Measurements from ENCODE around the gene CIBAR2. TPM values are rescaled to one million over a fixed set of nuclear protein-coding genes. Genes with fewer than 3 reads are reported as not detected.

CIBAR2 gene
- total and polyA plus RNA-seq, 10 of the 15 experiments (the other 5 are each of a cell fraction or from before 2014, with no cell fraction given) = 0.05 to 0.16 (median 0.07) TPM; not detected in 7

- H3K79me2 ChIP-seq (ENCODE audit: control insufficient read depth, insufficient read depth, low read length) = no peaks in the 10 kb centered on the region
- RAD21 ChIA-PET (ENCODE audit: unreplicated experiment) = interaction anchor here (2.4 kb wide), 1 partner anchor 42 kb away, joined by 7 read pairs; no protein-coding TSS in a partner anchor
- intact Hi-C loops (cut with micrococcal nuclease; ENCODE audit: unreplicated experiment) (no loop called here), in situ Hi-C loops (cut with MboI) (no loop called here)
- H3K9ac ChIP-seq (ENCODE audit: control insufficient read depth, insufficient read depth, low read length) = no peak overlapping the region
- CTCF ChIA-PET = interaction anchor here (0.9 to 1.6 kb wide), 4 partner anchors 17 to 101 kb away, joined by 3 to 4 read pairs (median 4); no protein-coding TSS in a partner anchor
- no peaks in the 10 kb centered on the region for H3K36me3 ChIP-seq (ENCODE audit: control insufficient read depth in 2 of 2, insufficient read depth in 2 of 2, low read length in 1 of 2)
- H4K20me1 ChIP-seq (ENCODE audit: control insufficient read depth, insufficient read depth) = no peaks in the 10 kb centered on the region
- POLR2A ChIA-PET = interaction anchor here (1.0 kb wide), 1 partner anchor 15 kb away, joined by 3 read pairs; no protein-coding TSS in a partner anchor
- H3K4me2 ChIP-seq (ENCODE audit: control insufficient read depth, insufficient read depth) = peak overlapping the region; percentile 28; the same call in 1 of the 2 replicates
- H3K27ac ChIP-seq (ENCODE audit: control insufficient read depth, insufficient read depth) = no peak overlapping the region
- SMC1A ChIA-PET (ENCODE audit: uncharacterized antibody, unreplicated experiment) = no interaction called here
- H3K9me3 ChIP-seq (replicated peaks; ENCODE audit: control insufficient read depth, insufficient read depth, low read length) = no peaks in the 10 kb centered on the region
- WGBS (ENCODE audit: insufficient coverage, insufficient replicate concordance, low lambda C conversion rate, missing lambda C conversion rate) = 54% methylated on average over 8 of the region's 8 CpGs
- ATAC-seq (peak; percentile 3; the same call in 1 of the 3 replicates), DNase-seq (ENCODE audit: low read depth, low spot score) (no peak), FAIRE-seq (no peak)
- peaks cover 2% of the 10 kb centered on the region for H3K4me1 ChIP-seq (ENCODE audit: control insufficient read depth, insufficient read depth, low read length)
- BruUV-seq (replicated peaks) = no TSS peak
- H2AFZ ChIP-seq (ENCODE audit: control insufficient read depth, low read depth, low read length) = peak overlapping the region; percentile 76
- no peaks in the 10 kb centered on the region; a peak in 1 of 4 replicates for H3K27me3 ChIP-seq (replicated peaks in 1 of 2; ENCODE audit: control insufficient read depth in 2 of 2, insufficient read depth in 2 of 2, low read length in 1 of 2)
- no peak for TF ChIP-seq NBN (IDR thresholded peaks at IDR 0.05)
- no peak for TF ChIP-seq FOXM1 (IDR thresholded peaks at IDR 0.05; ENCODE audit: low read depth, low read length)
- TF ChIP-seq MYB (IDR thresholded peaks at IDR 0.05; ENCODE audit: borderline replicate concordance, low read depth, low read length) = no peak
- no peak for TF ChIP-seq CEBPB (IDR thresholded peaks at IDR 0.05; ENCODE audit: borderline replicate concordance in 1 of 2, low read depth in 2 of 2, low read length in 2 of 2)
- no peak for TF ChIP-seq IKZF1 (conservative IDR thresholded peaks at IDR 0.05)
- TF ChIP-seq BRCA1 (IDR thresholded peaks at IDR 0.05; ENCODE audit: low read depth, low read length) = no peak
- peak overlapping the region; percentile 24; the same call in 1 of the 2 replicates for H3K4me3 ChIP-seq
Observed at GRCh38 chr16:85157372-85157771, 45.1 kb upstream of the CIBAR2 start.

- H3K27me3 ChIP-seq (replicated peaks in 1 of 2; ENCODE audit: control insufficient read depth in 2 of 2, insufficient read depth in 2 of 2, low read length in 1 of 2) = no peaks in the 10 kb centered on the region; a peak in 1 of 4 replicates
- H3K4me3 ChIP-seq = no peak overlapping the region
- in situ Hi-C loops (cut with MboI) = no loop called here
- intact Hi-C loops (cut with micrococcal nuclease; ENCODE audit: unreplicated experiment) = no loop called here
- no peaks in the 10 kb centered on the region for H3K79me2 ChIP-seq (ENCODE audit: control insufficient read depth, insufficient read depth, low read length)
- H3K9ac ChIP-seq (ENCODE audit: control insufficient read depth, insufficient read depth, low read length) = no peak overlapping the region
- no peak overlapping the region for H2AFZ ChIP-seq (ENCODE audit: control insufficient read depth, low read depth, low read length)
- TF ChIP-seq HDGF (IDR thresholded peaks at IDR 0.05) (peak; percentile 72; the same call in 1 of the 2 replicates), SMAD5 (IDR thresholded peaks at IDR 0.05; ENCODE audit: low read depth) (no peak), E4F1 (IDR thresholded peaks at IDR 0.05; ENCODE audit: borderline replicate concordance, partially characterized antibody) (peak; percentile 32), YBX1 (IDR thresholded peaks at IDR 0.05) (0 out of 2 replicates have a peak, but pooled peaks have one; percentile 41)
- H3K4me1 ChIP-seq (ENCODE audit: control insufficient read depth, insufficient read depth, low read length) = peaks cover 2% of the 10 kb centered on the region
- CTCF ChIA-PET = interaction anchor here (0.9 to 1.1 kb wide), 2 partner anchors 19 to 68 kb away, joined by 3 read pairs; no protein-coding TSS in a partner anchor
- ATAC-seq (no peak), FAIRE-seq (no peak), DNase-seq (ENCODE audit: low read depth, low spot score) (no peak)
- no peaks in the 10 kb centered on the region for H3K9me3 ChIP-seq (replicated peaks; ENCODE audit: control insufficient read depth, insufficient read depth, low read length)
- no peak overlapping the region for H3K27ac ChIP-seq (ENCODE audit: control insufficient read depth, insufficient read depth)
- SMC1A ChIA-PET (ENCODE audit: uncharacterized antibody, unreplicated experiment) = no interaction called here
- RAD21 ChIA-PET (ENCODE audit: unreplicated experiment) = no interaction called here
- H3K36me3 ChIP-seq (ENCODE audit: control insufficient read depth in 2 of 2, insufficient read depth in 2 of 2, low read length in 1 of 2) = no peaks in the 10 kb centered on the region
- H4K20me1 ChIP-seq (ENCODE audit: control insufficient read depth, insufficient read depth) = no peaks in the 10 kb centered on the region
- H3K4me2 ChIP-seq (ENCODE audit: control insufficient read depth, insufficient read depth) = no peak overlapping the region
- POLR2A ChIA-PET = no interaction called here
- no TSS peak for BruUV-seq (replicated peaks)
Observed at GRCh38 chr16:85156869-85157268, 44.6 kb upstream of the CIBAR2 start.
